ENCODE data around the gene SNTG2. TPM values are rescaled to one million over a fixed set of nuclear protein-coding genes. Genes with fewer than 3 reads are reported as not detected.

SNTG2 gene
- total and polyA plus RNA-seq, 2 donors (not counting 3 experiments of a cell fraction or from before 2014, with no cell fraction given): not detected

DNA sequence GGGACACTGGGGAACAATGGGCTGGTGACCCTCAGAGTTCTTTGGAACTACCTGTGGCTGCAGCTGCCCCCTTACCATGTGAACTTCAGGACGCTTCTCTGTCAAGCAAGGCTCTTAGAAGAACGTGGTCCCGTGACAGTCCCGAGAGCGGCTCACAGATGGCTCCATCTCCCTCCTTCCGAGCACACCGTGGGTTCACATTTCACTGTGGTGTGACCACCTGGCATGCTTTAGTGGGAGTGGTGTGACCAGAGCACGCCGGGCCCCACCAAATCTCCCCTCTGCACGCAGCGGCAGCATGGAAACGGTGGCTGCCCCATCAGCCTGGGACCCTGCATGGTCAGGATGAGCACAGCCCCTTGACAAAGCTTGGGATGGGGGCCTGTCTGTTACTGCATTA lies 452.9 kb downstream of the SNTG2 start:
- no peaks in the 10 kb centered on the region for H3K27me3 ChIP-seq (ENCODE audit: control insufficient read depth in 2 of 2, insufficient read depth in 2 of 2, low read length in 2 of 2)
- no peak overlapping the region for H3K27ac ChIP-seq (ENCODE audit: insufficient read depth, low read depth, low read length)
- H3K4me1 ChIP-seq (ENCODE audit: control insufficient read depth, extremely low read depth, insufficient read depth, low read length): no peaks in the 10 kb centered on the region
- BruUV-seq (replicated peaks): no TSS peak
- FAIRE-seq: no peak
- intact Hi-C loops (cut with micrococcal nuclease): no loop called here
- no peak for TF ChIP-seq CTCF (IDR thresholded peaks at IDR 0.05; ENCODE audit: extremely low read depth in 1 of 2, insufficient read depth in 1 of 2, low read depth in 1 of 2, low read length in 2 of 2)
- TF ChIP-seq EZH2 (IDR thresholded peaks at IDR 0.05; ENCODE audit: borderline replicate concordance, low read depth, low read length, severe bottlenecking): no peak
- no peaks in the 10 kb centered on the region for H3K36me3 ChIP-seq (ENCODE audit: control insufficient read depth in 2 of 2, extremely low read depth in 1 of 2, insufficient read depth in 2 of 2, low read length in 2 of 2)
- no peaks in the 10 kb centered on the region for H3K79me2 ChIP-seq (ENCODE audit: control insufficient read depth, insufficient read depth, low read length)
- no peak overlapping the region for H3K4me3 ChIP-seq (replicated peaks in 1 of 3; ENCODE audit: insufficient read depth in 1 of 3, low read depth in 1 of 3, low read length in 3 of 3)
- dilution Hi-C loops (cut with MboI; ENCODE audit: extremely low pct_ligation_motif_present, low sequenced_read_pairs): no loop called here
- ChIA-PET CTCF (no interaction called here), POLR2A (no interaction called here)
- H2AFZ ChIP-seq (ENCODE audit: low read depth, low read length): no peak overlapping the region
- H3K9me3 ChIP-seq (replicated peaks; ENCODE audit: control insufficient read depth, insufficient read depth, low read length): peaks cover 3% of the 10 kb centered on the region
- no peak overlapping the region for H3K4me2 ChIP-seq (ENCODE audit: insufficient read depth, low read length)
- no peak for DNase-seq (ENCODE audit: low read depth, low spot score)
- H3K9me1 ChIP-seq (replicated peaks; ENCODE audit: control insufficient read depth, extremely low read depth, insufficient read depth, low read length): no peaks in the 10 kb centered on the region
- no peak overlapping the region for H3K9ac ChIP-seq (replicated peaks; ENCODE audit: extremely low read depth, insufficient read depth, low read length)
- H4K20me1 ChIP-seq (replicated peaks; ENCODE audit: control insufficient read depth, extremely low read depth, insufficient read depth, low read length): no peaks in the 10 kb centered on the region

- Histone ChIP-seq H3K9ac (replicated peaks; ENCODE audit: extremely low read depth, insufficient read depth, low read length) (no peak overlapping the region), H3K4me3 (replicated peaks in 1 of 3; ENCODE audit: insufficient read depth in 1 of 3, low read depth in 1 of 3, low read length in 3 of 3) (no peak overlapping the region), H2AFZ (ENCODE audit: low read depth, low read length) (no peak overlapping the region), H3K9me3 (replicated peaks; ENCODE audit: control insufficient read depth, insufficient read depth, low read length) (no peaks in the 10 kb centered on the region), H3K9me1 (replicated peaks; ENCODE audit: control insufficient read depth, extremely low read depth, insufficient read depth, low read length) (no peaks in the 10 kb centered on the region), H3K36me3 (ENCODE audit: control insufficient read depth in 2 of 2, extremely low read depth in 1 of 2, insufficient read depth in 2 of 2, low read length in 2 of 2) (no peaks in the 10 kb centered on the region), H3K4me1 (ENCODE audit: control insufficient read depth, extremely low read depth, insufficient read depth, low read length) (no peaks in the 10 kb centered on the region), H3K27ac (ENCODE audit: insufficient read depth, low read depth, low read length) (no peak overlapping the region), H3K4me2 (ENCODE audit: insufficient read depth, low read length) (no peak overlapping the region), H4K20me1 (replicated peaks; ENCODE audit: control insufficient read depth, extremely low read depth, insufficient read depth, low read length) (no peaks in the 10 kb centered on the region), H3K27me3 (ENCODE audit: control insufficient read depth in 2 of 2, insufficient read depth in 2 of 2, low read length in 2 of 2) (no peaks in the 10 kb centered on the region), H3K79me2 (ENCODE audit: control insufficient read depth, insufficient read depth, low read length) (no peaks in the 10 kb centered on the region)
- FAIRE-seq (no peak), DNase-seq (ENCODE audit: low read depth, low spot score) (no peak)
- dilution Hi-C loops (cut with MboI; ENCODE audit: extremely low pct_ligation_motif_present, low sequenced_read_pairs): no loop called here
- intact Hi-C loops (cut with micrococcal nuclease): no loop called here
- ChIA-PET CTCF (no interaction called here), POLR2A (no interaction called here)
- TF ChIP-seq MYC (IDR thresholded peaks at IDR 0.05; ENCODE audit: low read depth, low read length) (no peak), GATA2 (IDR thresholded peaks at IDR 0.05; ENCODE audit: insufficient read depth, insufficient read length, low read depth, low read length) (no peak), CTCF (IDR thresholded peaks at IDR 0.05; ENCODE audit: extremely low read depth in 1 of 2, insufficient read depth in 1 of 2, low read depth in 1 of 2, low read length in 2 of 2) (no peak), EZH2 (IDR thresholded peaks at IDR 0.05; ENCODE audit: borderline replicate concordance, low read depth, low read length, severe bottlenecking) (no peak), POLR2A (IDR thresholded peaks at IDR 0.05; ENCODE audit: low read depth, low read length) (no peak), JUN (IDR thresholded peaks at IDR 0.05; ENCODE audit: borderline replicate concordance, insufficient read depth, insufficient read length, low read depth) (no peak), POLR2AphosphoS5 (IDR thresholded peaks at IDR 0.05; ENCODE audit: insufficient read depth, low read depth, low read length) (no peak)
- TF ChIP-seq, protein P1, sequence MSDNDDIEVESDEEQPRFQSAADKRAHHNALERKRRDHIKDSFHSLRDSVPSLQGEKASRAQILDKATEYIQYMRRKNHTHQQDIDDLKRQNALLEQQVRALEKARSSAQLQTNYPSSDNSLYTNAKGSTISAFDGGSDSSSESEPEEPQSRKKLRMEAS (IDR thresholded peaks at IDR 0.05; ENCODE audit: insufficient read depth, insufficient read length): no peak
- BruUV-seq (replicated peaks): no TSS peak
Measured at GRCh38 chr2:1405124-1405523, 454.5 kb downstream of the SNTG2 start.
